OCI-LY7 (cell line): ENCODE measurements around the gene NOXO1. TPM values are rescaled to one million over a fixed set of nuclear protein-coding genes. Genes with fewer than 3 reads are reported as not detected.

Source experiments
- BruUV-seq: library from RNA; stranded (reverse); fragments of 400-500 nt; replicated peaks from 2 replicates; lab custom pipeline; 2021; lab: Mats Ljungman, UMichigan
- CTCF ChIA-PET: fragments of 300-600 bp; sonication (Branson Sonifier 250); formaldehyde crosslinking; loops from one replicate; lab custom pipeline; 2022; ENCODE audit warnings: antibody characterized with exemption; ENCODE audit not compliant: unreplicated experiment; lab: Charles Lee
- POLR2A ChIA-PET: fragments of 300-600 bp; sonication (Branson Sonifier 250); formaldehyde crosslinking; loops from one replicate; lab custom pipeline; 2022; ENCODE audit warnings: antibody characterized with exemption; lab: Charles Lee
- DNase-seq: peaks from one replicate; pipeline ENCODE4 v3.0.0-alpha.2; 2015; ENCODE audit warnings: low spot score
- H2AFZ ChIP-seq: fragments of 200-600 bp; sonication (generic), shearing (Covaris generic); 2 replicates; pipeline ENCODE4 v1.6.1; 2014; ENCODE audit warnings: mild to moderate bottlenecking, antibody characterized with exemption, low read length, moderate library complexity
- H3K27ac ChIP-seq: fragments of 200-600 bp; sonication (generic); 2 replicates; pipeline ENCODE4 v1.5.1; 2014; ENCODE audit warnings: mixed run types, low read depth, mild to moderate bottlenecking, moderate library complexity, low read length, inconsistent platforms; ENCODE audit not compliant: poor library complexity, severe bottlenecking
- H3K36me3 ChIP-seq: fragments of 200-600 bp; sonication (generic); 2 replicates; pipeline ENCODE4 v1.6.1; 2014; ENCODE audit warnings: mild to moderate bottlenecking, antibody characterized with exemption, low read length, moderate library complexity, mixed read lengths; ENCODE audit not compliant: insufficient read depth
- H3K4me1 ChIP-seq: fragments of 200-600 bp; sonication (generic); 2 replicates; pipeline ENCODE4 v1.5.1; 2014; ENCODE audit warnings: mild to moderate bottlenecking, low read length; ENCODE audit not compliant: insufficient read depth, poor library complexity, severe bottlenecking
- H3K4me2 ChIP-seq: fragments of 200-600 bp; sonication (generic); 2 replicates; pipeline ENCODE4 v1.6.1; 2014; ENCODE audit warnings: mild to moderate bottlenecking, low read length
- H3K4me3 ChIP-seq: fragments of 200-600 bp; sonication (generic); 2 replicates; pipeline ENCODE4 v1.5.1; 2014; ENCODE audit warnings: mild to moderate bottlenecking, low read depth, low read length; ENCODE audit not compliant: poor library complexity, severe bottlenecking
- H3K79me2 ChIP-seq: fragments of 200-600 bp; sonication (generic); 2 replicates; pipeline ENCODE4 v1.6.1; 2016; ENCODE audit warnings: low read depth, mild to moderate bottlenecking, low read length, moderate library complexity, mixed read lengths; ENCODE audit not compliant: insufficient read depth
- H3K9me2 ChIP-seq: fragments of 200-600 bp; sonication (generic); 2 replicates; pipeline ENCODE4 v1.6.1; 2016; ENCODE audit warnings: mild to moderate bottlenecking, low read length, mixed read lengths; ENCODE audit not compliant: insufficient read depth
- H3K9me3 ChIP-seq: fragments of 200-600 bp; sonication (generic); 2 replicates; pipeline ENCODE4 v1.6.1; 2014; ENCODE audit warnings: mild to moderate bottlenecking, mixed run types, low read length, mixed read lengths
- H4K20me1 ChIP-seq: fragments of 200-600 bp; sonication (generic); 2 replicates; pipeline ENCODE4 v1.6.1; 2014; ENCODE audit warnings: mild to moderate bottlenecking, antibody characterized with exemption, low read length, moderate library complexity, mixed read lengths; ENCODE audit not compliant: insufficient read depth
- EZH2phosphoT487 ChIP-seq: fragments of 200-600 bp; sonication (generic); IDR thresholded peaks from 2 replicates; pipeline ENCODE4 v1.6.1; 2018; ENCODE audit warnings: low read depth, borderline replicate concordance, mild to moderate bottlenecking, mixed run types, antibody characterized with exemption, low read length, moderate library complexity, mixed read lengths
- intact Hi-C: fragments of 100-400 bp; cut with micrococcal nuclease; formaldehyde crosslinking; loops from one replicate; pipeline ENCODE4 v1.10.0; 2022; ENCODE audit not compliant: unreplicated experiment
- total RNA-seq, 2 experiments: library from RNA; depleted of rRNA in 1 of 2; stranded (reverse); fragments of >200 nt in 1 of 2; shearing (Covaris generic) in 1 of 2; gene quantifications; 2 replicates each; pipeline ENCODE4 v1.2.3, GENCODE V29; 2014 to 2022
- TF ChIP-seq, protein P1 (sequence below): fragments of 200-600 bp; sonication (generic); conservative IDR thresholded peaks from 2 replicates; pipeline ENCODE4 v1.5.1; 2014; ENCODE audit warnings: mild to moderate bottlenecking, antibody characterized with exemption, low read length, moderate library complexity, mixed read lengths

The NOXO1 gene
- total RNA-seq, 2 experiments from 2014 or later = 0.22 to 0.30 TPM

DNA sequence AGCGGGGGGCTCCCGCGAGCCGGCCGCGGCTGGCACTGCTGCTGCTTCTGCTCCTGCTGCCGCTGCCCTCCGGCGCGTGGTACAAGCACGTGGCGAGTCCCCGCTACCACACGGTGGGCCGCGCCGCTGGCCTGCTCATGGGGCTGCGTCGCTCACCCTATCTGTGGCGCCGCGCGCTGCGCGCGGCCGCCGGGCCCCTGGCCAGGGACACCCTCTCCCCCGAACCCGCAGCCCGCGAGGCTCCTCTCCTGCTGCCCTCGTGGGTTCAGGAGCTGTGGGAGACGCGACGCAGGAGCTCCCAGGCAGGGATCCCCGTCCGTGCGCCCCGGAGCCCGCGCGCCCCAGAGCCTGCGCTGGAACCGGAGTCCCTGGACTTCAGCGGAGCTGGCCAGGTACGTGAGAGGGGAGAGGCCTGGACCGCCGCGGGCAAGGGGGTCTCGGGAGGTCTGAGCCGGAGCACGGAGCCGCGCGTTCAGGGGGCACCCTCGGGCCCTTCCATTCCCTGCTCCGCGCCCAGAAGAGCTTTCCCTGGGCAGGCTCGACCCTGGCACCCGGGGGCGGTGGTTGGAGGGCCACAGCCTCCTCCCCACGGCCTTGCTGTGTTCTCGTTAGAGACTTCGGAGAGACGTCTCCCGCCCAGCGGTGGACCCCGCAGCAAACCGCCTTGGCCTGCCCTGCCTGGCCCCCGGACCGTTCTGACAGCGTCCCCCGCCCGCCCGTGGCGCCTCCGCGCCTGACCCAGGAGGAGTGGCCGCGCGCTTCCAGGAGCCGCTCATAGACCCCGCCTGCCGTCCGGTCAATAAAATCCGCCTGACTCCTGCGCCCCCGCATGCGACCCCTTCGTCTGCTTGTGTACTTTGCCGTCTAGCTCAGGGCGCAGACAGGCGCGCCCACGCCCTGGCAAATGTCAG is 38.9 kb upstream of the NOXO1 start:
- no peak for DNase-seq
- Histone ChIP-seq H3K27ac (no peak overlapping the region), H3K4me3 (no peak overlapping the region), H3K9me2 (no peaks in the 10 kb centered on the region), H3K79me2 (no peaks in the 10 kb centered on the region), H2AFZ (no peak overlapping the region), H4K20me1 (no peaks in the 10 kb centered on the region), H3K4me2 (no peak overlapping the region; the same call in 1 of the 2 replicates), H3K4me1 (peaks cover 13% of the 10 kb centered on the region), H3K9me3 (no peaks in the 10 kb centered on the region), H3K36me3 (no peaks in the 10 kb centered on the region)
- TF ChIP-seq, protein P1, sequence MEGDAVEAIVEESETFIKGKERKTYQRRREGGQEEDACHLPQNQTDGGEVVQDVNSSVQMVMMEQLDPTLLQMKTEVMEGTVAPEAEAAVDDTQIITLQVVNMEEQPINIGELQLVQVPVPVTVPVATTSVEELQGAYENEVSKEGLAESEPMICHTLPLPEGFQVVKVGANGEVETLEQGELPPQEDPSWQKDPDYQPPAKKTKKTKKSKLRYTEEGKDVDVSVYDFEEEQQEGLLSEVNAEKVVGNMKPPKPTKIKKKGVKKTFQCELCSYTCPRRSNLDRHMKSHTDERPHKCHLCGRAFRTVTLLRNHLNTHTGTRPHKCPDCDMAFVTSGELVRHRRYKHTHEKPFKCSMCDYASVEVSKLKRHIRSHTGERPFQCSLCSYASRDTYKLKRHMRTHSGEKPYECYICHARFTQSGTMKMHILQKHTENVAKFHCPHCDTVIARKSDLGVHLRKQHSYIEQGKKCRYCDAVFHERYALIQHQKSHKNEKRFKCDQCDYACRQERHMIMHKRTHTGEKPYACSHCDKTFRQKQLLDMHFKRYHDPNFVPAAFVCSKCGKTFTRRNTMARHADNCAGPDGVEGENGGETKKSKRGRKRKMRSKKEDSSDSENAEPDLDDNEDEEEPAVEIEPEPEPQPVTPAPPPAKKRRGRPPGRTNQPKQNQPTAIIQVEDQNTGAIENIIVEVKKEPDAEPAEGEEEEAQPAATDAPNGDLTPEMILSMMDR = no peak
- TF ChIP-seq EZH2phosphoT487 = no peak
- intact Hi-C loops = no loop called here
- POLR2A ChIA-PET = no interaction called here
- BruUV-seq = no TSS peak
- CTCF ChIA-PET = no interaction called here

DNA sequence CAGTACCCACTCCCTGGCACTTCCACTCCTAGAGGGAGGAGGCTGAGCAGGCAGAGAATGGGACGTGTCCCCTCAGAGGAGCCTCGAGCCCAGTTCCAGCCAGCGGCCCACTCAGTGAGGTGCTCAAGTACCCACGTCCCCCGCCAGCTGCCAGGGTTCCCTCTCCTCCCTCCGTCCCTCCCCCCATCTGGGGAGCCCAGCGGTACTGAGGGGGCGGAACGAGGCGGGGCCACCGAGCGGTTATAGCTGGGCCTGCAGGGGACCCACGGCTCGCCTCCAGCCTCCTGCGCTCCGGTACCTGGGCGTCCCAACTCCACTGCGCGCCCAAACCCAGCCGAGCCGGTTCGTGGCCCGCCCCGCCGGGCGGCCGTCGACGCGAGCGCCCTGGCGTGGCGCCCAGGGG is 38.2 kb upstream of the NOXO1 start, which contains the start of gene NPW:
Gene NPW (plus strand): TSS at position 268 of the 403 bp plus-strand sequence.
- POLR2A ChIA-PET = no interaction called here
- Histone ChIP-seq H3K4me1 (peaks cover 13% of the 10 kb centered on the region), H3K79me2 (no peaks in the 10 kb centered on the region), H3K27ac (no peak within 1 kb of the TSS), H3K36me3 (no peaks in the 10 kb centered on the region), H3K4me2 (no peak within 1 kb of the TSS; the same call in 1 of the 2 replicates), H3K9me2 (no peaks in the 10 kb centered on the region), H3K4me3 (no peak within 1 kb of the TSS), H2AFZ (no peak within 1 kb of the TSS), H3K9me3 (no peaks in the 10 kb centered on the region), H4K20me1 (no peaks in the 10 kb centered on the region)
- intact Hi-C loops = no loop called here
- peak; percentile 16 for DNase-seq
- no peak for TF ChIP-seq EZH2phosphoT487
- TF ChIP-seq, protein P1 = no peak
- BruUV-seq = no TSS peak
- CTCF ChIA-PET = no interaction called here
